ENCODE data around the gene MDFI. TPM values are rescaled to one million over a fixed set of nuclear protein-coding genes. Genes with fewer than 3 reads are reported as not detected.

MDFI gene
- total RNA-seq, 2 donors from 2014 or later, result 52.7 to 80.0 TPM

- H3K9me3 Mint-ChIP-seq, result no peaks in the 10 kb centered on the region
- no peak for TF ChIP-seq CTCF (conservative IDR thresholded peaks at IDR 0.05)
- no peak for DNase-seq
- Histone ChIP-seq H3K36me3 (ENCODE audit: control insufficient read depth, insufficient read depth, low read length) (no peaks in the 10 kb centered on the region), H3K4me3 (ENCODE audit: low read length) (no peak overlapping the region), H3K9ac (ENCODE audit: extremely low read depth, low read length, poor library complexity, severe bottlenecking) (no peak overlapping the region), H3K4me1 (ENCODE audit: control insufficient read depth, insufficient read depth, low read length) (peaks cover 3% of the 10 kb centered on the region), H3K27me3 (ENCODE audit: control insufficient read depth, insufficient read depth, low read length, poor library complexity, severe bottlenecking) (no peaks in the 10 kb centered on the region), H3K9me3 (ENCODE audit: control insufficient read depth, low read length) (no peaks in the 10 kb centered on the region), H3K27ac (ENCODE audit: low read depth, low read length) (peak overlapping the region; percentile 17)
- H3K4me1 Mint-ChIP-seq, result peaks cover 13% of the 10 kb centered on the region
- 94 to 100% methylated on average over 2 to 8 of the region's 8 CpGs for WGBS, 2 experiments (ENCODE audit: insufficient coverage in 1 of 2, insufficient read length in 1 of 2)
- peaks cover 25% of the 10 kb centered on the region for H3K36me3 Mint-ChIP-seq (ENCODE audit: low read depth)
- no peaks in the 10 kb centered on the region for H3K27me3 Mint-ChIP-seq (ENCODE audit: insufficient read depth)
- no peak overlapping the region for H3K4me3 Mint-ChIP-seq
- peak overlapping the region; percentile 1 for H3K27ac Mint-ChIP-seq
Observed at GRCh38 chr6:41655176-41655575, 16.9 kb downstream of the MDFI start.

GRCh38 chr6:41655646-41656001 is 17.4 kb downstream of the MDFI start:
- DNase-seq, result no peak
- H3K27me3 ChIP-seq (ENCODE audit: control insufficient read depth, insufficient read depth, low read length, poor library complexity, severe bottlenecking), result no peaks in the 10 kb centered on the region
- no peak overlapping the region for H3K27ac ChIP-seq (ENCODE audit: low read depth, low read length)
- peaks cover 22% of the 10 kb centered on the region for H3K36me3 Mint-ChIP-seq (ENCODE audit: low read depth)
- peaks cover 13% of the 10 kb centered on the region for H3K4me1 Mint-ChIP-seq
- WGBS, 2 experiments (ENCODE audit: insufficient coverage in 1 of 2, insufficient read length in 1 of 2), result 82 to 85% methylated on average over 8 to 12 of the region's 12 CpGs
- H3K9ac ChIP-seq (ENCODE audit: extremely low read depth, low read length, poor library complexity, severe bottlenecking), result no peak overlapping the region
- no peaks in the 10 kb centered on the region for H3K9me3 Mint-ChIP-seq
- TF ChIP-seq CTCF (conservative IDR thresholded peaks at IDR 0.05), result no peak
- no peak overlapping the region for H3K4me3 ChIP-seq (ENCODE audit: low read length)
- peak overlapping the region; percentile 1 for H3K27ac Mint-ChIP-seq
- no peaks in the 10 kb centered on the region for H3K9me3 ChIP-seq (ENCODE audit: control insufficient read depth, low read length)
- no peak overlapping the region for H3K4me3 Mint-ChIP-seq
- H3K27me3 Mint-ChIP-seq (ENCODE audit: insufficient read depth), result no peaks in the 10 kb centered on the region
- H3K4me1 ChIP-seq (ENCODE audit: control insufficient read depth, insufficient read depth, low read length), result peaks cover 3% of the 10 kb centered on the region
- no peaks in the 10 kb centered on the region for H3K36me3 ChIP-seq (ENCODE audit: control insufficient read depth, insufficient read depth, low read length)

GRCh38 chr6:41656002-41656691 is 17.9 kb downstream of the MDFI start:
- no peak overlapping the region for H3K4me3 Mint-ChIP-seq
- H3K27ac Mint-ChIP-seq, result peak overlapping the region; percentile 5
- H3K27me3 Mint-ChIP-seq (ENCODE audit: insufficient read depth), result no peaks in the 10 kb centered on the region
- no peak overlapping the region for H3K9ac ChIP-seq (ENCODE audit: extremely low read depth, low read length, poor library complexity, severe bottlenecking)
- H3K36me3 ChIP-seq (ENCODE audit: control insufficient read depth, insufficient read depth, low read length), result no peaks in the 10 kb centered on the region
- no peaks in the 10 kb centered on the region for H3K27me3 ChIP-seq (ENCODE audit: control insufficient read depth, insufficient read depth, low read length, poor library complexity, severe bottlenecking)
- no peak overlapping the region for H3K27ac ChIP-seq (ENCODE audit: low read depth, low read length)
- H3K9me3 Mint-ChIP-seq, result no peaks in the 10 kb centered on the region
- peak; percentile 66 for DNase-seq
- peaks cover 3% of the 10 kb centered on the region for H3K4me1 ChIP-seq (ENCODE audit: control insufficient read depth, insufficient read depth, low read length)
- TF ChIP-seq CTCF (conservative IDR thresholded peaks at IDR 0.05), result no peak
- H3K9me3 ChIP-seq (ENCODE audit: control insufficient read depth, low read length), result no peaks in the 10 kb centered on the region
- WGBS, 2 experiments (ENCODE audit: insufficient coverage in 1 of 2, insufficient read length in 1 of 2), result 84 to 100% methylated on average over 4 to 13 of the region's 14 CpGs
- H3K4me1 Mint-ChIP-seq, result peaks cover 13% of the 10 kb centered on the region
- peaks cover 20% of the 10 kb centered on the region for H3K36me3 Mint-ChIP-seq (ENCODE audit: low read depth)
- H3K4me3 ChIP-seq (ENCODE audit: low read length), result no peak overlapping the region

All from endodermal cell (in vitro differentiated cells).